Measurements from ENCODE around the gene PLK2.

PLK2 gene

GRCh38 chr5:58406394-58406793 lies 53.5 kb downstream of the PLK2 start:
- TF ChIP-seq ZNF70 (CRISPR knock-in tag; IDR thresholded peaks at IDR 0.05) (no peak), GLIS3 (CRISPR knock-in tag; IDR thresholded peaks at IDR 0.05) (no peak), BACH2 (CRISPR knock-in tag; IDR thresholded peaks at IDR 0.05; ENCODE audit: borderline replicate concordance) (no peak)
- ATAC-seq, result no peak

- no peak for ATAC-seq
- TF ChIP-seq ZNF8 (CRISPR knock-in tag; IDR thresholded peaks at IDR 0.05) (no peak), ZFP30 (CRISPR knock-in tag; IDR thresholded peaks at IDR 0.05) (no peak), ZNF565 (CRISPR knock-in tag; conservative IDR thresholded peaks at IDR 0.05; ENCODE audit: low read depth) (no peak), PATZ1 (CRISPR knock-in tag; IDR thresholded peaks at IDR 0.05; ENCODE audit: borderline replicate concordance) (no peak)
These were observed 54.7 kb downstream of the PLK2 start for GRCh38 chr5:58405175-58405574.

- TF ChIP-seq ESRRG (CRISPR knock-in tag; IDR thresholded peaks at IDR 0.05) (no peak), TSHZ2 (CRISPR knock-in tag; IDR thresholded peaks at IDR 0.05) (no peak)
- no peak for ATAC-seq
These were observed 55.2 kb downstream of the PLK2 start for GRCh38 chr5:58404734-58405133.
